Nephron (organoid): ENCODE measurements around the gene UNC13B.

Experiments used
- H3K27ac Mint-ChIP-seq, 3 experiments: 2 replicates each; pipeline ENCODE4 v1.8.0; 2020; ENCODE audit warnings: mixed read lengths in 3 of 3, mild to moderate bottlenecking in 2 of 3, moderate library complexity in 1 of 3
- H3K27me3 Mint-ChIP-seq: 2 replicates; pipeline ENCODE4 v1.8.0; 2021; ENCODE audit warnings: low read depth, mild to moderate bottlenecking, moderate library complexity, mixed read lengths
- H3K36me3 Mint-ChIP-seq: 2 replicates; pipeline ENCODE4 v1.8.0; 2020; ENCODE audit warnings: low read depth, mixed read lengths
- H3K4me1 Mint-ChIP-seq: 2 replicates; pipeline ENCODE4 v1.8.0; 2020; ENCODE audit warnings: mixed read lengths
- H3K4me3 Mint-ChIP-seq, 3 experiments: 2 replicates each; pipeline ENCODE4 v1.8.0; 2020; ENCODE audit warnings: mild to moderate bottlenecking in 3 of 3, mixed read lengths in 3 of 3, moderate library complexity in 2 of 3
- H3K9me3 Mint-ChIP-seq: 2 replicates; pipeline ENCODE4 v1.8.0; 2020; ENCODE audit warnings: mixed read lengths
- TF ChIP-seq, protein P1 (sequence below), 3 experiments: fragments of 200-600 bp; sonication (generic); IDR thresholded peaks; one replicate each; pipeline ENCODE4 v1.5.0; 2021; ENCODE audit warnings: antibody characterized with exemption in 3 of 3; ENCODE audit not compliant: unreplicated experiment in 3 of 3

Gene UNC13B

DNA sequence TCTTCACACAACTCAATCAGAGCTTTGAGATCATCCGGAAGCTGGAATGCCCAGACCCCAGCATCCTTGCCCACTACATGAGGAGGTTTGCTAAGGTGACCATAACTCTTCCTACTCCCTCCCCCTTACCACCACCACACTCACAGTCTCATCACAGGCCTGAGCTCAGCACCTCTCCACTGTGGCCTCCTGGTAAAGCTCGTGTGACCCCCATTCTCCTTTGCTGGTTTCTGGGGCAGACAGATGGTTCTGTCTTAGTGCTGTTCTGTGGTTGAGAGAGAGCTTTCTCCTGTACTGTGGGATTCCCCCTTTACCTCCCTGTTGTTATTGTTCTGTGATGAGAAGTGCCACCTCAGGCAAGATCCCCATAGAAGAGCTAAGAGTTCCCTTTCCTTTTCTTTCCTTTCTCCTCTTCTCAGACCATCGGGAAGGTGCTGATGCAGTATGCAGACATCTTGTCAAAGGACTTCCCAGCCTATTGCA is 235.4 kb downstream of the UNC13B start:
- Mint-ChIP-seq H3K36me3 (peaks cover 40% of the 10 kb centered on the region), H3K27ac (no peak overlapping the region), H3K4me3 (no peak overlapping the region), H3K4me1 (no peaks in the 10 kb centered on the region), H3K27me3 (no peaks in the 10 kb centered on the region), H3K9me3 (no peaks in the 10 kb centered on the region)
- TF ChIP-seq, protein P1, sequence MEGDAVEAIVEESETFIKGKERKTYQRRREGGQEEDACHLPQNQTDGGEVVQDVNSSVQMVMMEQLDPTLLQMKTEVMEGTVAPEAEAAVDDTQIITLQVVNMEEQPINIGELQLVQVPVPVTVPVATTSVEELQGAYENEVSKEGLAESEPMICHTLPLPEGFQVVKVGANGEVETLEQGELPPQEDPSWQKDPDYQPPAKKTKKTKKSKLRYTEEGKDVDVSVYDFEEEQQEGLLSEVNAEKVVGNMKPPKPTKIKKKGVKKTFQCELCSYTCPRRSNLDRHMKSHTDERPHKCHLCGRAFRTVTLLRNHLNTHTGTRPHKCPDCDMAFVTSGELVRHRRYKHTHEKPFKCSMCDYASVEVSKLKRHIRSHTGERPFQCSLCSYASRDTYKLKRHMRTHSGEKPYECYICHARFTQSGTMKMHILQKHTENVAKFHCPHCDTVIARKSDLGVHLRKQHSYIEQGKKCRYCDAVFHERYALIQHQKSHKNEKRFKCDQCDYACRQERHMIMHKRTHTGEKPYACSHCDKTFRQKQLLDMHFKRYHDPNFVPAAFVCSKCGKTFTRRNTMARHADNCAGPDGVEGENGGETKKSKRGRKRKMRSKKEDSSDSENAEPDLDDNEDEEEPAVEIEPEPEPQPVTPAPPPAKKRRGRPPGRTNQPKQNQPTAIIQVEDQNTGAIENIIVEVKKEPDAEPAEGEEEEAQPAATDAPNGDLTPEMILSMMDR (IDR thresholded peaks at IDR 0.05; ENCODE audit: unreplicated experiment in 3 of 3), result no peak

DNA sequence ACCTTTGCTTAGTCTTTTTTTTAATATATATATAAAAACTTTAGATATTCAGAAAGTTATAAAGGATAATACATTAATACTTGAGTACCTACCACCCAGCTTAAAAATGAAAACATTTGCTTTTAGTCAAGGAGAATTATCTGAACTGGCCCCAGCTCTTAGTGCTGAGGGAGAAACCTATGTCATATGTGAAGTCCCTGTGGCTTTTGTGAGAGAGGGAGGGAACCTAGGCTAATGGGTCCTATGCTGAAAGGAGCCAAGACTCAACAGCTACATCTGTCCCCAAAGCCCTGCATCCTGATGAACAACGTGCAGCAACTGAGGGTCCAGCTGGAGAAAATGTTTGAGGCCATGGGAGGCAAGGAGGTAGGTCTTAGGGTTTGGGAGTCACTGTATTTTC is 236.1 kb downstream of the UNC13B start:
- no peaks in the 10 kb centered on the region for H3K27me3 Mint-ChIP-seq
- TF ChIP-seq, protein P1 (IDR thresholded peaks at IDR 0.05; ENCODE audit: unreplicated experiment in 3 of 3), result no peak
- no peak overlapping the region for H3K4me3 Mint-ChIP-seq
- no peak overlapping the region for H3K27ac Mint-ChIP-seq
- no peaks in the 10 kb centered on the region for H3K4me1 Mint-ChIP-seq
- H3K9me3 Mint-ChIP-seq, result no peaks in the 10 kb centered on the region
- peaks cover 39% of the 10 kb centered on the region for H3K36me3 Mint-ChIP-seq

DNA sequence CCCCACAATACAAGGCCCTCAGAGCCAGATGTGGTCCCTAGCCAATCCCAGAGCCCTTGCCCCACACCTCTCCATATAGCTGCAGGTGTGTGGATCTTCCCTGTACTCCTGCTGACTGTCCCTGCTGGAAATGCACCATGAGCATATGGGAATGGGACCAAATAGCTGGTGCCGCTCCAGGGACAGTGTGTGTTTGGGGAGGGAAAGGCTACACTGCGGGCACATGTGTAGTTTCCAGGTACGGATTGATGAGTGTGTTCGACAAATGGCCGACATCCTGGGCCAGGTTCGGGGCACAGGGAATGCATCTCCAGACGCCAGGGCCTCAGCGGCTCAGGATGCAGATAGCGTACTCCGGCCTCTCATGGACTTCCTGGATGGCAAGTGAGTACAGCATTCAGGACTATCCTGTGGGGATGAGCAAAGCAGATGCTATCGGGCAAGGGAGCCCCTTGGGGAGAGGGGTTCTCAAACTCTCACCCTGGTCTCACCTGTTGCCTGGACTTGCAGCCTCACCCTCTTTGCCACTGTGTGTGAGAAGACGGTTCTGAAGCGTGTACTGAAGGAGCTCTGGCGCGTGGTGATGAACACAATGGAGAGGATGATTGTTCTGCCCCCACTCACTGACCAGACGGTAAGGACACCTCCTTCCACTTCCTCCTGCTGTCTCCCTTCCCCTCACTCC is 237.0 kb downstream of the UNC13B start:
- TF ChIP-seq, protein P1 (IDR thresholded peaks at IDR 0.05; ENCODE audit: unreplicated experiment in 3 of 3), result no peak
- Mint-ChIP-seq H3K36me3 (peaks cover 45% of the 10 kb centered on the region), H3K27me3 (no peaks in the 10 kb centered on the region), H3K27ac (no peak overlapping the region), H3K4me3 (no peak overlapping the region), H3K9me3 (no peaks in the 10 kb centered on the region), H3K4me1 (no peaks in the 10 kb centered on the region)

DNA sequence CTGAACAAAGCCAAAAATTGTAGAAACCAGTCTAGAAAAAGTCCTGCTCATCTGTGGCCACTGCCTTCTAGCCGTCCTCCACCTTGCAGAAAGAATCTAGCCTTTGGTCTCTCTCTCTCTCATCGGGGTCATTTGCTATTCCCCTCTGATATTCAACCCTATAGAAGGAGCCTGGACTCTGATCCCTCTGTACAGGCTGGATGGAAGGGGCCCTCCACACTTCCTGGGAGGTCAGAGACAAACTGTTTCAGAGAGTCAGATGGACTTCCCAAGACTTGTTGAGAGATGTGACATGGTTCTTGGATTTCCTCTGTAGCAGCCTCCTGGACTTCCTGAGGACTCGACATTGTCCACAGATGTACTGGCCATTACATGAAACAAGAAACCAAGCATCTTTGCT is 243.1 kb downstream of the UNC13B start:
- H3K36me3 Mint-ChIP-seq, result peaks cover 28% of the 10 kb centered on the region
- TF ChIP-seq, protein P1 (IDR thresholded peaks at IDR 0.05; ENCODE audit: unreplicated experiment in 3 of 3), result no peak
- peaks cover 8% of the 10 kb centered on the region for H3K27me3 Mint-ChIP-seq
- no peak overlapping the region for H3K27ac Mint-ChIP-seq
- H3K9me3 Mint-ChIP-seq, result no peaks in the 10 kb centered on the region
- H3K4me3 Mint-ChIP-seq, result no peak overlapping the region
- peaks cover 6% of the 10 kb centered on the region for H3K4me1 Mint-ChIP-seq

DNA sequence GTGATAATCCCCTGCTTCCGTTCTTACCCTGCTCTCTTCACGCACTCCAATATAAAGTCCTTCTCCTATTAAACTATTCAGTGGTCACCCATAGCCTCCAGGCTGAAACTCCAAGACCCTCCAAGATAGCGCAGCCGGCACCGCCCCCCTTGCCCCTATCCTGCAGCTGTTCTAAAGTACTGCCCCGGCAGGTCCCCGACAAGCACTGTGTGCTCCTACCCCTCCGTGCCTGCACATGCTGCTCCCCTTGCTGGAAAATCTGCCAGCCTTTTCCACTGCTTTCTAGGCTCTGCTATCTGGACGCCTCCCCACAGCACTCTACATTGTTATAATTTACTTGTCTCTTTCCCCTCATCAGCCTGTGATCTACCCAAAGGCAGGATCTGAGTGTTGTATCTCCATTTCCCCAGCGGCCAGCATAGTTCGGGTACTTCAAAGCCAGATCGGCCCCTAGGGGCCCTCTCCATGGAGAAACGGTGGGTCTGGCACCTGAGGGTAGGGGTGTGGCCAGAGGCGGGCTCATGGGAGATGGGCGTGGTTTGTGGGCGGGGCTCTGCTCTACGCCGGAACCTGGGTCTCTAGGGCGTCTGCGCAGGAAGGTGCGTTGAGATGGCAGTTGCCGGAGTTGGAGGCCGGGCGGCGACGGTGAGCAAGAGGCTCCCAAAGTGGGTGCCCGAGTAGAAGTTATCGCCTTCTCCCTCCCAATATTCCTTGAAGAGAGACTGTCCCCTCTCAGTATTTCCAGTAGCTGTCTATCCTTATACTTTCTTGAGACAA is 244.6 kb downstream of the UNC13B start:
- Mint-ChIP-seq H3K27me3 (peaks cover 8% of the 10 kb centered on the region), H3K4me1 (peaks cover 6% of the 10 kb centered on the region), H3K36me3 (peaks cover 20% of the 10 kb centered on the region), H3K4me3 (peak overlapping the region; percentile 31 to 66 (median 53)), H3K27ac (peak overlapping the region; percentile 26 to 45 (median 42)), H3K9me3 (no peaks in the 10 kb centered on the region)
- TF ChIP-seq, protein P1 (IDR thresholded peaks at IDR 0.05; ENCODE audit: unreplicated experiment in 3 of 3), result no peak
